ENCODE results near the gene HS2ST1. TPM values are rescaled to one million over a fixed set of nuclear protein-coding genes. Genes with fewer than 3 reads are reported as not detected.

HS2ST1 gene
- total RNA-seq, 6 experiments from 2014 or later = 9.9 to 17.2 (median 13.7) TPM

DNA sequence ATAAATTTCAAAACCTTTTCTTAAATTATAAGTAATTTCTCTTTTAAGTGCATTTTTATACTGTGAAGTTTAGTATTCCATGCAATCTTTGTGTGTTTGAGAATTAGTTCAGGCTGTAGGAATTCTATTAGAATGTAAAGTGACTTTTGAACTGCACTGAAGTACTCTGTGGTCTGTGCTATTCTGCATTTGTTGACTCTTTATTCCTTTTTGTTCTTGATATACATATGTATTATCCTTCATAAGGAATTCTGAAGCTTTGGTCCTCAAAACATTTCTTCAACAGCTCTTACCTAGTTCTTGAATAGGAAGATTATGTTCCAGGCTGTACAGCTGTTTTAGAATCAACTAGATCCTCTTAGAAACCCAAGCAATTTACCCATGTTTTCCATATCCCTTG, 158.0 kb downstream of the HS2ST1 start:
- Histone ChIP-seq H3K9me3 (no peaks in the 10 kb centered on the region), H3K36me3 (no peaks in the 10 kb centered on the region), H3K27ac (no peak overlapping the region), H3K4me3 (no peak overlapping the region), H3K27me3 (no peaks in the 10 kb centered on the region), H3K4me1 (no peaks in the 10 kb centered on the region)
- no peak for DNase-seq
- intact Hi-C loops (cut with DNase I) = no loop called here
- ATAC-seq = no peak
- TF ChIP-seq, protein P1, sequence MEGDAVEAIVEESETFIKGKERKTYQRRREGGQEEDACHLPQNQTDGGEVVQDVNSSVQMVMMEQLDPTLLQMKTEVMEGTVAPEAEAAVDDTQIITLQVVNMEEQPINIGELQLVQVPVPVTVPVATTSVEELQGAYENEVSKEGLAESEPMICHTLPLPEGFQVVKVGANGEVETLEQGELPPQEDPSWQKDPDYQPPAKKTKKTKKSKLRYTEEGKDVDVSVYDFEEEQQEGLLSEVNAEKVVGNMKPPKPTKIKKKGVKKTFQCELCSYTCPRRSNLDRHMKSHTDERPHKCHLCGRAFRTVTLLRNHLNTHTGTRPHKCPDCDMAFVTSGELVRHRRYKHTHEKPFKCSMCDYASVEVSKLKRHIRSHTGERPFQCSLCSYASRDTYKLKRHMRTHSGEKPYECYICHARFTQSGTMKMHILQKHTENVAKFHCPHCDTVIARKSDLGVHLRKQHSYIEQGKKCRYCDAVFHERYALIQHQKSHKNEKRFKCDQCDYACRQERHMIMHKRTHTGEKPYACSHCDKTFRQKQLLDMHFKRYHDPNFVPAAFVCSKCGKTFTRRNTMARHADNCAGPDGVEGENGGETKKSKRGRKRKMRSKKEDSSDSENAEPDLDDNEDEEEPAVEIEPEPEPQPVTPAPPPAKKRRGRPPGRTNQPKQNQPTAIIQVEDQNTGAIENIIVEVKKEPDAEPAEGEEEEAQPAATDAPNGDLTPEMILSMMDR (IDR thresholded peaks at IDR 0.05) = no peak
- TF ChIP-seq POLR2A (IDR thresholded peaks at IDR 0.05) = no peak

DNA sequence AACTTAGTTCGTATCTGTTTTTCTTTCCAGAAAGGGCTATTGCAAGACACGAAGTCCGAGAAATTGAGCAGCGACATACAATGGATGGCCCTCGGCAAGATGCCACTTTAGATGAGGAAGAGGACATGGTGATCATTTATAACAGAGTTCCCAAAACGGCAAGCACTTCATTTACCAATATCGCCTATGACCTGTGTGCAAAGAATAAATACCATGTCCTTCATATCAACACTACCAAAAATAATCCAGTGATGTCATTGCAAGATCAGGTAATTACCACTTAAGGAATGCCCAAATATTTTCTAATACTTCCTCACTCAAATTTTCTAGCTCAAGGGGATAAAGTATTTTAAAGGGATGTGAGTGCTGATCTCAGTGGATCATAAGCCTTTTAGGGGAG, 158.5 kb downstream of the HS2ST1 start:
- no peak for DNase-seq
- ATAC-seq = no peak
- intact Hi-C loops (cut with DNase I) = no loop called here
- Histone ChIP-seq H3K27ac (no peak overlapping the region), H3K27me3 (no peaks in the 10 kb centered on the region), H3K4me1 (no peaks in the 10 kb centered on the region), H3K4me3 (no peak overlapping the region), H3K9me3 (no peaks in the 10 kb centered on the region), H3K36me3 (no peaks in the 10 kb centered on the region)
- TF ChIP-seq, protein P1 (IDR thresholded peaks at IDR 0.05) = no peak
- no peak for TF ChIP-seq POLR2A (IDR thresholded peaks at IDR 0.05)
- WGBS (ENCODE audit: insufficient coverage, low coverage, low lambda C conversion rate, missing lambda C conversion rate) = 95% methylated on average over 7 of the region's 7 CpGs

DNA sequence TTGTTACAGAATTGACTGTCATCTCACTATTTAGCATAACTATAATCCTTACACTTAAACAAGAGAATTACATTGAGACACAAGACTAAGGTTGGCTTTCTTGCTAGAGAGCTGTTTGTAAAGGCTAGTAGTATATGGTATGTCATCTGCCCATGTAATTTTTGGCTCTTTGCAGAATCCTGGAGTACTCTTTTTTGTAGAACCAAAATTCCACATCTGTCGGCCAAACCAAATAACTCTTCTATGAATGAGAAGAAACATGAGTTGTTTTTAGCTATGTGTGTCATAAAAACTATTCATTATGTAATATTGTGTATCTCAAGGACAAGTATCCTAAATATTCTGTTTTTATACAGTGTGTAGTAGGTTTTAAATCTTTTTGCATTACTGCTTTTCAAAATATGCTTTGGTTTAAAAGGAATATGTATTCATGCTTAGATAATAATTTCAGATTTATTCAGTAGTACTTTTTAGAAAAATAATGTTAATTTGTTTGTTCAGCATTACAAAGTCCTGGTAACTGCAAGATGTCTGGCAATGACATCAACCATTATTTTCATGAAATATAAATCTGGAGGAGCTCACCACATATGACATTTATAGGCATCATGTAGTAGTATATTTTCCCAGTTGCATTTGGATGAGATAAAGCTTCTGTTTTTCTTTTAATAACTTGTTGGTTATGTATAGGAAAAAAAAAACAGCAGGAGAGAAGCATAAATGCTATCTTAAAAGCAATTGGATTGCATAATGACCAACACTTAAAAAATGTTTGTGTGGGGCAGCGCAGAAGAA, 159.8 kb downstream of the HS2ST1 start:
- no peaks in the 10 kb centered on the region for H3K9me3 ChIP-seq
- 88% methylated on average over 2 of the region's 2 CpGs for WGBS (ENCODE audit: insufficient coverage, low coverage, low lambda C conversion rate, missing lambda C conversion rate)
- no peaks in the 10 kb centered on the region for H3K27me3 ChIP-seq
- intact Hi-C loops (cut with DNase I) = no loop called here
- H3K27ac ChIP-seq = no peak overlapping the region
- TF ChIP-seq, protein P1 (IDR thresholded peaks at IDR 0.05) = no peak
- no peak for TF ChIP-seq POLR2A (IDR thresholded peaks at IDR 0.05)
- ATAC-seq = no peak
- H3K4me3 ChIP-seq = no peak overlapping the region
- H3K36me3 ChIP-seq = no peaks in the 10 kb centered on the region
- no peak for DNase-seq
- H3K4me1 ChIP-seq = no peaks in the 10 kb centered on the region

DNA sequence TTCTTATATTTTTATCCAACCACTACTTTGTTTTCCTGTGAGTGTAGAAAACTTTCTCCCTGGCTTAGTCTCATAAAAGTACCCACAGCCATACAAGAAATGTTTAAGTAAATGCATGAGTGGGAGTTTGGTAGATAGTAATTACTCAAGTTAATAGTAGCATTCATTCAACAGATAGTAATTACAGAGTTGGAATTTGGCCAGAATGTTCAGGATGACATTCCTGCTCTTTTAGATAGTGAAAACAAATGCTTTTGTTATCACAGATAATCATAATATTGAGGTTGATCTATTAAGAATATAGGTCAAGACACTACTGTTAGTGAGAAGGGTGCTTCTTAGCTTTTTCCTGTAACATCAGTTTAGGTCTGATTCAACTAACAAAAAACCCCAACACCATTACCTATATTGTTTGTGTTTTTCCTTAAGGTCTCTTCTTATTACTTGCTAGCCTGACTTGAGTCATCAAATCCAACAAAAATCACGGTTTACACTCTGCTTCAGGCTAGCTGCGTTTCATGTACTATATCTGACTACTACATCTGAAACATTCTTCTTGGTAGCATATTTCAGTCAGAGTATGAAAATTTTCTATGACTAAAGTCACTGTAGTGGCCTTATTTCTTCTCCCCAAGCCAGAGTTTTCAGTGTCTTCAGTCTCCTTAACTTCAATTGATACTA, 163.7 kb downstream of the HS2ST1 start:
- ATAC-seq = no peak
- TF ChIP-seq, protein P1 (IDR thresholded peaks at IDR 0.05) = no peak
- TF ChIP-seq POLR2A (IDR thresholded peaks at IDR 0.05) = no peak
- no peaks in the 10 kb centered on the region for H3K9me3 ChIP-seq
- no peaks in the 10 kb centered on the region for H3K27me3 ChIP-seq
- DNase-seq = no peak
- no peak overlapping the region for H3K27ac ChIP-seq
- H3K4me3 ChIP-seq = no peak overlapping the region
- no peaks in the 10 kb centered on the region for H3K4me1 ChIP-seq
- H3K36me3 ChIP-seq = no peaks in the 10 kb centered on the region
- 69% methylated on average over 2 of the region's 2 CpGs for WGBS (ENCODE audit: insufficient coverage, low coverage, low lambda C conversion rate, missing lambda C conversion rate)
- intact Hi-C loops (cut with DNase I) = no loop called here
